Embryonic facial prominence (tissue), 1 donor: ENCODE measurements around the gene FAM53B.

Experiments
- DNase-seq: peaks from one replicate; pipeline ENCODE4 v3.0.0-alpha.2; 2016; ENCODE audit errors: extremely low spot score

FAM53B gene

GRCh38 chr10:124663228-124663627 is 81.0 kb downstream of the FAM53B start:
- DNase-seq, result no peak

GRCh38 chr10:124661660-124662180 is 82.5 kb downstream of the FAM53B start:
- no peak for DNase-seq

- no peak for DNase-seq
Observed at GRCh38 chr10:124660404-124661125, 83.6 kb downstream of the FAM53B start.

GRCh38 chr10:124659380-124659779 is 84.8 kb downstream of the FAM53B start:
- no peak for DNase-seq

GRCh38 chr10:124658591-124659242 is 85.5 kb downstream of the FAM53B start:
- DNase-seq, result no peak

GRCh38 chr10:124657806-124658205 is 86.4 kb downstream of the FAM53B start:
- DNase-seq, result no peak

- DNase-seq, result no peak
Observed at GRCh38 chr10:124656541-124656940, 87.6 kb downstream of the FAM53B start.

GRCh38 chr10:124656113-124656490 is 88.1 kb downstream of the FAM53B start:
- DNase-seq, result no peak

GRCh38 chr10:124655191-124656112 is 88.7 kb downstream of the FAM53B start:
- no peak for DNase-seq

- no peak for DNase-seq
Observed at GRCh38 chr10:124654686-124655085, 89.5 kb downstream of the FAM53B start.

- no peak for DNase-seq
Observed at GRCh38 chr10:124653811-124654651, 90.1 kb downstream of the FAM53B start.

- no peak for DNase-seq
Observed at GRCh38 chr10:124653311-124653710, 90.9 kb downstream of the FAM53B start.

- DNase-seq, result no peak
Observed at GRCh38 chr10:124652701-124653100, 91.5 kb downstream of the FAM53B start.

GRCh38 chr10:124652200-124652599 is 92.0 kb downstream of the FAM53B start:
- DNase-seq, result no peak

GRCh38 chr10:124651402-124651891 is 92.7 kb downstream of the FAM53B start:
- DNase-seq, result no peak

GRCh38 chr10:124650820-124651401 is 93.3 kb downstream of the FAM53B start:
- DNase-seq, result no peak

GRCh38 chr10:124650263-124650662 is 93.9 kb downstream of the FAM53B start:
- no peak for DNase-seq

GRCh38 chr10:124649214-124649613 is 95.0 kb downstream of the FAM53B start:
- no peak for DNase-seq

GRCh38 chr10:124648738-124649137 is 95.4 kb downstream of the FAM53B start:
- DNase-seq, result no peak

GRCh38 chr10:124648131-124648475 is 96.1 kb downstream of the FAM53B start:
- no peak for DNase-seq
